GM18520 (cell line): ENCODE data around the gene COL9A3.

ENCODE experiments used
- ATAC-seq: cut with Tn5 transposase; IDR thresholded peaks from one replicate; pipeline ENCODE4 v1.9.1; 2021; ENCODE audit not compliant: unreplicated experiment

Gene COL9A3

GRCh38 chr20:62796699-62797491 is 20.0 kb upstream of the COL9A3 start:
- ATAC-seq, result no peak

- no peak for ATAC-seq
Observed at GRCh38 chr20:62797671-62798532, 18.9 kb upstream of the COL9A3 start.

GRCh38 chr20:62799036-62799435 is 17.8 kb upstream of the COL9A3 start:
- no peak for ATAC-seq

- ATAC-seq, result no peak
Observed at GRCh38 chr20:62799459-62799858, 17.4 kb upstream of the COL9A3 start.

- ATAC-seq, result no peak
Observed at GRCh38 chr20:62799873-62800272, 17.0 kb upstream of the COL9A3 start.

- ATAC-seq, result no peak
Observed at GRCh38 chr20:62800314-62801259, 16.3 kb upstream of the COL9A3 start.

GRCh38 chr20:62801284-62802010 is 15.4 kb upstream of the COL9A3 start:
- ATAC-seq, result no peak

- no peak for ATAC-seq
Observed at GRCh38 chr20:62802026-62802712, 14.7 kb upstream of the COL9A3 start.

- ATAC-seq, result no peak
Observed at GRCh38 chr20:62804021-62804626, 12.7 kb upstream of the COL9A3 start.

GRCh38 chr20:62804627-62805154 is 12.2 kb upstream of the COL9A3 start, which contains the start of gene OGFR:
Gene OGFR, plus strand, starts transcription at chr20:62804835. Its CDS starts 25 bp downstream, at chr20:62804860.
- no peak for ATAC-seq

GRCh38 chr20:62805155-62805710 is 11.6 kb upstream of the COL9A3 start:
- ATAC-seq, result no peak

- ATAC-seq, result no peak
Observed at GRCh38 chr20:62805711-62806382, 11.0 kb upstream of the COL9A3 start.

- ATAC-seq, result no peak
Observed at GRCh38 chr20:62806383-62807050, 10.3 kb upstream of the COL9A3 start.

- ATAC-seq, result no peak
Observed at GRCh38 chr20:62807444-62808210, 9.2 kb upstream of the COL9A3 start.

GRCh38 chr20:62808211-62808865 is 8.5 kb upstream of the COL9A3 start:
- ATAC-seq, result no peak
